ENCODE measurements around the gene TMEM183A.
"Not testable (repeated sequence)": the region's sequence is repeated elsewhere in the genome, so short reads cannot be mapped to it uniquely, and the experiment has no call there.

The TMEM183A gene

GRCh38 chr1:203006948-203007871 lies at the start of gene TMEM183A:
Gene TMEM183A, plus strand, starts transcription at chr1:203007374. Its CDS starts 92 bp downstream, at chr1:203007466.
- peak; percentile 98 for DNase-seq

- DNase-seq, result peak; percentile 85
These were observed 49.2 kb upstream of the TMEM183A start, which contains the start of gene ADIPOR1 for GRCh38 chr1:202957733-202958543. Gene ADIPOR1, minus strand, starts transcription at chr1:202958312. Its CDS starts 7,242 bp downstream, at chr1:202951070.

GRCh38 chr1:202958544-202959275 lies 48.5 kb upstream of the TMEM183A start:
- no peak for DNase-seq

GRCh38 chr1:202959276-202959620 lies 47.9 kb upstream of the TMEM183A start:
- peak; percentile 57 for DNase-seq

- no peak for DNase-seq
These were observed 45.8 kb upstream of the TMEM183A start for GRCh38 chr1:202961220-202961880.

GRCh38 chr1:202964791-202965410 lies 42.3 kb upstream of the TMEM183A start:
- peak; percentile 33 for DNase-seq

- DNase-seq, result no peak
These were observed 41.8 kb upstream of the TMEM183A start for GRCh38 chr1:202965422-202965821.

GRCh38 chr1:202966006-202966898 lies 40.9 kb upstream of the TMEM183A start:
- DNase-seq, result no peak

- DNase-seq, result no peak
These were observed 39.4 kb upstream of the TMEM183A start for GRCh38 chr1:202967684-202968281.

- no peak for DNase-seq
These were observed 38.8 kb upstream of the TMEM183A start for GRCh38 chr1:202968351-202968750.

- DNase-seq, result peak; percentile 58
These were observed 38.3 kb upstream of the TMEM183A start for GRCh38 chr1:202968895-202969295.

GRCh38 chr1:202972046-202972445 lies 35.1 kb upstream of the TMEM183A start:
- no peak for DNase-seq

GRCh38 chr1:202974856-202975255 lies 32.3 kb upstream of the TMEM183A start:
- DNase-seq, result no peak

GRCh38 chr1:202976633-202977032 lies 30.5 kb upstream of the TMEM183A start:
- DNase-seq, result no peak

- DNase-seq, result no peak
These were observed 27.7 kb upstream of the TMEM183A start for GRCh38 chr1:202979459-202979858.

- no peak for DNase-seq
These were observed 25.2 kb upstream of the TMEM183A start for GRCh38 chr1:202981939-202982338.

GRCh38 chr1:202982715-202983430 lies 24.3 kb upstream of the TMEM183A start:
- DNase-seq, result no peak

- not testable (repeated sequence) for DNase-seq
These were observed 21.1 kb upstream of the TMEM183A start for GRCh38 chr1:202986120-202986519.

- no peak for DNase-seq
These were observed 19.9 kb upstream of the TMEM183A start for GRCh38 chr1:202987255-202987654.
